Fibroblast of mammary gland (primary cell): Measurements from ENCODE around the gene FBLN2.

Experiments used
- DNase-seq: peaks from one replicate; pipeline ENCODE4 v3.0.0-alpha.2; 2010; ENCODE audit warnings: low read depth
- H3K4me3 ChIP-seq: 2 replicates; pipeline ENCODE4 v1.5.1; 2011; ENCODE audit warnings: low read depth, mild to moderate bottlenecking, low read length, moderate library complexity; ENCODE audit not compliant: control insufficient read depth
- TF ChIP-seq, protein P1 (sequence below): conservative IDR thresholded peaks from 2 replicates; pipeline ENCODE4 v1.5.1; 2011; ENCODE audit warnings: low read depth, low read length, inconsistent platforms; ENCODE audit not compliant: control insufficient read depth, insufficient read depth

Gene FBLN2

GRCh38 chr3:13617097-13617738, 68.3 kb downstream of the FBLN2 start:
- no peak for DNase-seq
- H3K4me3 ChIP-seq, result no peak overlapping the region
- TF ChIP-seq, protein P1, sequence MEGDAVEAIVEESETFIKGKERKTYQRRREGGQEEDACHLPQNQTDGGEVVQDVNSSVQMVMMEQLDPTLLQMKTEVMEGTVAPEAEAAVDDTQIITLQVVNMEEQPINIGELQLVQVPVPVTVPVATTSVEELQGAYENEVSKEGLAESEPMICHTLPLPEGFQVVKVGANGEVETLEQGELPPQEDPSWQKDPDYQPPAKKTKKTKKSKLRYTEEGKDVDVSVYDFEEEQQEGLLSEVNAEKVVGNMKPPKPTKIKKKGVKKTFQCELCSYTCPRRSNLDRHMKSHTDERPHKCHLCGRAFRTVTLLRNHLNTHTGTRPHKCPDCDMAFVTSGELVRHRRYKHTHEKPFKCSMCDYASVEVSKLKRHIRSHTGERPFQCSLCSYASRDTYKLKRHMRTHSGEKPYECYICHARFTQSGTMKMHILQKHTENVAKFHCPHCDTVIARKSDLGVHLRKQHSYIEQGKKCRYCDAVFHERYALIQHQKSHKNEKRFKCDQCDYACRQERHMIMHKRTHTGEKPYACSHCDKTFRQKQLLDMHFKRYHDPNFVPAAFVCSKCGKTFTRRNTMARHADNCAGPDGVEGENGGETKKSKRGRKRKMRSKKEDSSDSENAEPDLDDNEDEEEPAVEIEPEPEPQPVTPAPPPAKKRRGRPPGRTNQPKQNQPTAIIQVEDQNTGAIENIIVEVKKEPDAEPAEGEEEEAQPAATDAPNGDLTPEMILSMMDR, result no peak

GRCh38 chr3:13617981-13618380, 69.1 kb downstream of the FBLN2 start:
- H3K4me3 ChIP-seq, result no peak overlapping the region
- DNase-seq, result no peak
- TF ChIP-seq, protein P1, result no peak

DNA sequence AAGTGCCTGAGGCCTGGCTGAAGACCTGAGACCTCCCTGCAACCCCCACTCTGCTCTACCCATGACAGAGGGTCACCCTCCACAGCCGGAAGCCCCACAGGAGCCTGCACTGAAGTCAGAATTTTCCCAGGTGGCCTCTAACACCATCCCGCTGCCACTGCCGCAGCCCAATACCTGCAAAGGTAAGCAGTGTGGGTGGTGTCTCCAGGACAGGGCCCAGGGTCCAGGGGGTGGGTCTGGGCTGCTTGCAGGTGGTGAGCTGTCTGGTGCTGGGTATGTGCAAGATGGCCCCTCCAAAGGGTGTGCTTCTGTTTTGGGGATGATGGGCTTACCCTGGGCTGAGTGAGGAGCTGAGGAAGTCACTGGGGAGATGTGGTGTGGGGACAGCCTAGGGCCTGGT, 69.9 kb downstream of the FBLN2 start:
- TF ChIP-seq, protein P1, result no peak
- no peak overlapping the region for H3K4me3 ChIP-seq
- no peak for DNase-seq

DNA sequence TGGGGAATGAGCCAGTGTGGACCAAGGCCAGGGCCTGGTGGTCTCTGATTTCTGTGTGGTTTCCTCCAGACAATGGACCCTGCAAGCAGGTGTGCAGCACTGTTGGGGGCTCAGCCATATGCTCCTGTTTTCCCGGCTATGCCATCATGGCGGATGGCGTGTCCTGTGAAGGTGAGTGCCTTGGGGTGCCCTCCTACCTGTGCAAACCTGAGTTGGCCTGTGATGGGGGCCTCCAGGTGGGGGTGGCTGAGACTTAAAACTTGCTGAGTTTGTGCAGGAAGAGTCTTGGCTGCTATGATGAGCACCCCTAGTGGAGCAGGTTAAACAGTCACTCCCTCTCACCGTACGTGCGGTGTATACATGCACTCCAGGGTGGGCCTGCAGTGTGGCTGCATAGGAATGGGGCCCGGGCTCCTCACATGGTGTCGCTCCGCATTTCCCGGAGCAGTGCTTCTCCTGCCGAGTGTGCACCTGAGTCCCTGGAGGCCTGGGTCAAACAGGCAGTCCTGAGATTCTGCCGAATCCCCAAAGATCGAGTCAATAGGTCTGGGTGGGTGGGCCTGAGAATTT, 70.8 kb downstream of the FBLN2 start:
- no peak overlapping the region for H3K4me3 ChIP-seq
- no peak for DNase-seq
- TF ChIP-seq, protein P1, result no peak

GRCh38 chr3:13620281-13620680, 71.4 kb downstream of the FBLN2 start:
- H3K4me3 ChIP-seq, result no peak overlapping the region
- TF ChIP-seq, protein P1, result no peak
- DNase-seq, result no peak

DNA sequence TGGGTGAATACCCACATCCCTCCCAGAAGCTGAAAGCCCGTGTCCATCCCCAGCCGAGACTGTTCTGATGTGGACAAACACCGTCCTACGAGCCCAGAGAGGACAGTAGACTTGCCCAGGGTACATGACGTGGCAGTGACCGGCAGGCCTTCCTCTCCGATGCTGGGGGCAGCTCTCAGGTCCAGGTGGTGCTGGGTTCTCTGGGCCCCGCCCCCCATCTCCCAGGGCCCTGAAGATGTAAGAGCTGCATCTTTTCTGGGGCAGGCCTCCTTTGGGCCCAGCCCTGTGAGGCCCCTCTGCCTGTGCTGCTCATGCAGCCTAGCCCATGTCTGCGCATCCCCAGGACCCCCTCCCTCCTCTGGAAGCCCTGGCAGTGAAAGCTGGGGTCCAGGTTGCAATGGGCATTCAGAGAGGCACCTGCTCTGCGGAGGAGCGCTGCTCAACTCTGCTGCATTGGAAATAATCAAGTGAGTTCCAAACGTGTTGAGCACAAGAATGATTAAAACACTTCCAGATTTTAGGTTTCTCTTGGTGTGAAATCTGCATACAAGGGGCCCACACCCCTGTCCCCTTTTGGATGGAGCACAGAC, 71.9 kb downstream of the FBLN2 start:
- H3K4me3 ChIP-seq, result no peak overlapping the region
- TF ChIP-seq, protein P1, result no peak

More for the DNA sequence above, 71.9 kb downstream of the FBLN2 start:
- no peak for DNase-seq
